H1 (cell line): ENCODE data around the gene COL12A1. TPM values are rescaled to one million over a fixed set of nuclear protein-coding genes. Genes with fewer than 3 reads are reported as not detected.
A peak's percentile ranks its signal among the peaks of the same experiment; 100 is the strongest.

Experiments
- CTCF ChIA-PET: fragments of 300-600 bp; sonication (Branson Sonifier 250); formaldehyde crosslinking; loops from one replicate; lab custom pipeline; 2021; ENCODE audit not compliant: partially characterized antibody; lab: Charles Lee
- POLR2A ChIA-PET: fragments of 300-600 bp; sonication (Branson Sonifier 250); formaldehyde crosslinking; loops from one replicate; lab custom pipeline; 2021; ENCODE audit warnings: inconsistent platforms; ENCODE audit not compliant: partially characterized antibody; lab: Charles Lee
- DNase-seq, 2 experiments: peaks; one replicate each; pipeline versions ENCODE4 v3.0.0 to v3.0.0-alpha.2; 2010 to 2022; ENCODE audit warnings: low spot score in 2 of 2, low read depth in 1 of 2, mixed read lengths in 1 of 2
- FAIRE-seq: peaks from 2 replicates; lab custom pipeline; 2011; peaks lifted over from hg19 to GRCh38; lab: Jason Lieb, UNC
- H2AFZ ChIP-seq: 2 replicates; pipeline ENCODE4 v1.8.1; 2012; ENCODE audit warnings: low read length, inconsistent platforms
- H2AK5ac ChIP-seq: 2 replicates; pipeline ENCODE4 v1.6.1; 2013; ENCODE audit warnings: low read depth, low read length
- H2BK120ac ChIP-seq: replicated peaks from 2 replicates; pipeline ENCODE3; 2013; ENCODE audit warnings: low read depth, low read length, inconsistent platforms
- H2BK12ac ChIP-seq: 2 replicates; pipeline ENCODE4 v1.6.1; 2013; ENCODE audit warnings: low read depth, low read length
- H2BK15ac ChIP-seq: 2 replicates; pipeline ENCODE4 v1.6.1; 2013; ENCODE audit warnings: low read length
- H2BK20ac ChIP-seq: 2 replicates; pipeline ENCODE4 v1.6.1; 2013; ENCODE audit warnings: low read length
- H2BK5ac ChIP-seq: 2 replicates; pipeline ENCODE4 v1.6.1; 2013; ENCODE audit warnings: low read depth, low read length
- H3K14ac ChIP-seq: 2 replicates; pipeline ENCODE4 v1.6.1; 2013; ENCODE audit warnings: inconsistent platforms; ENCODE audit not compliant: insufficient read length
- H3K18ac ChIP-seq: 2 replicates; pipeline ENCODE4 v1.6.1; 2013; ENCODE audit warnings: low read length; ENCODE audit errors: extremely low read depth
- H3K23ac ChIP-seq: 2 replicates; pipeline ENCODE4 v1.6.1; 2013; ENCODE audit warnings: inconsistent platforms; ENCODE audit not compliant: insufficient read length
- H3K23me2 ChIP-seq: 2 replicates; pipeline ENCODE4 v1.6.1; 2013; ENCODE audit warnings: low read depth, low read length
- H3K27ac ChIP-seq: 2 replicates; pipeline ENCODE4 v1.6.1; 2011; ENCODE audit warnings: low read depth, low read length, inconsistent platforms
- H3K27me3 ChIP-seq, 4 experiments: replicated peaks in 1 of 4; 1 replicate in 1 of 4; 2 replicates in 3 of 4; pipeline versions ENCODE4 v1.6.1 to v1.8.1; 2011 to 2013; ENCODE audit warnings: low read length in 3 of 4, mild to moderate bottlenecking in 3 of 4, inconsistent platforms in 2 of 4, mixed read lengths in 2 of 4, moderate library complexity in 1 of 4; ENCODE audit not compliant: control insufficient read depth in 3 of 4, insufficient read depth in 3 of 4; ENCODE audit errors: extremely low read depth in 1 of 4
- H3K36me3 ChIP-seq, 4 experiments: 2 replicates each; pipeline versions ENCODE4 v1.6.1 to v1.8.1; 2011 to 2013; ENCODE audit warnings: mild to moderate bottlenecking in 4 of 4, low read length in 3 of 4, moderate library complexity in 2 of 4, control low read depth in 1 of 4, inconsistent platforms in 1 of 4; ENCODE audit not compliant: insufficient read depth in 4 of 4, control insufficient read depth in 2 of 4
- H3K4ac ChIP-seq: replicated peaks from 2 replicates; pipeline ENCODE3; 2013; ENCODE audit warnings: low read length, low read depth, mixed read lengths, inconsistent platforms; ENCODE audit not compliant: insufficient read length
- H3K4me1 ChIP-seq, 4 experiments: replicated peaks in 1 of 4; 1 replicate in 1 of 4; 2 replicates in 3 of 4; pipeline versions ENCODE4 v1.6.1 to v1.8.1; 2011 to 2013; ENCODE audit warnings: low read length in 3 of 4, inconsistent platforms in 2 of 4, mixed read lengths in 1 of 4; ENCODE audit not compliant: insufficient read depth in 4 of 4, control insufficient read depth in 3 of 4
- H3K4me2 ChIP-seq, 2 experiments: 2 replicates each; pipeline versions ENCODE4 v1.6.1 to v1.8.1; 2011 to 2013; ENCODE audit warnings: low read depth in 2 of 2, low read length in 2 of 2, control low read depth in 1 of 2, inconsistent platforms in 1 of 2, mild to moderate bottlenecking in 1 of 2; ENCODE audit not compliant: insufficient read depth in 1 of 2
- H3K4me3 ChIP-seq, 4 experiments: fragments of 200-600, 300-600 bp in 1 of 4; sonication (generic), shearing (Covaris generic), sonication (Bioruptor Twin) in 1 of 4; 2 replicates each; pipeline versions ENCODE4 v1.5.1 to v1.8.1; 2011 to 2016; ENCODE audit warnings: low read length in 4 of 4, low read depth in 3 of 4, control low read depth in 2 of 4, inconsistent platforms in 2 of 4, mild to moderate bottlenecking in 2 of 4, mixed read lengths in 1 of 4, moderate library complexity in 1 of 4; ENCODE audit not compliant: insufficient read depth in 2 of 4; ENCODE audit errors: extremely low read depth in 1 of 4
- H3K56ac ChIP-seq: replicated peaks from 2 replicates; pipeline ENCODE3; 2013; ENCODE audit warnings: low read depth, mild to moderate bottlenecking, mixed read lengths, low read length, inconsistent platforms; ENCODE audit not compliant: insufficient read length
- H3K79me1 ChIP-seq: 2 replicates; pipeline ENCODE4 v1.6.1; 2013; ENCODE audit warnings: low read depth, low read length, control low read depth
- H3K79me2 ChIP-seq, 2 experiments: 2 replicates each; pipeline versions ENCODE4 v1.6.1 to v1.8.1; 2012 to 2013; ENCODE audit warnings: low read length in 2 of 2, mild to moderate bottlenecking in 2 of 2, inconsistent platforms in 1 of 2; ENCODE audit not compliant: insufficient read depth in 2 of 2, control insufficient read depth in 1 of 2
- H3K9ac ChIP-seq, 4 experiments: replicated peaks in 1 of 4; 1 replicate in 1 of 4; 2 replicates in 3 of 4; pipeline versions ENCODE4 v1.6.1 to v1.8.1; 2011 to 2013; ENCODE audit warnings: low read depth in 3 of 4, low read length in 3 of 4, control low read depth in 2 of 4, mild to moderate bottlenecking in 2 of 4, moderate library complexity in 2 of 4, inconsistent platforms in 1 of 4; ENCODE audit errors: extremely low read depth in 1 of 4
- H3K9me3 ChIP-seq, 2 experiments: 2 replicates each; pipeline versions ENCODE4 v1.6.1 to v1.8.1; 2012 to 2013; ENCODE audit warnings: mild to moderate bottlenecking in 2 of 2, moderate library complexity in 2 of 2, control low read depth in 1 of 2, inconsistent platforms in 1 of 2, low read depth in 1 of 2, low read length in 1 of 2, mixed read lengths in 1 of 2; ENCODE audit not compliant: insufficient read depth in 2 of 2
- H4K20me1 ChIP-seq, 2 experiments: replicated peaks in 1 of 2; 2 replicates each; pipeline versions ENCODE3 to v1.8.1; 2011 to 2013; ENCODE audit warnings: inconsistent platforms in 2 of 2, low read length in 2 of 2, mild to moderate bottlenecking in 1 of 2; ENCODE audit not compliant: insufficient read depth in 2 of 2, control insufficient read depth in 1 of 2
- H4K5ac ChIP-seq: 2 replicates; pipeline ENCODE4 v1.6.1; 2013; ENCODE audit warnings: low read length, low read depth, mixed read lengths, inconsistent platforms; ENCODE audit not compliant: insufficient read length
- H4K8ac ChIP-seq: 2 replicates; pipeline ENCODE4 v1.8.0; 2013; ENCODE audit warnings: mild to moderate bottlenecking, moderate library complexity, low read length, inconsistent platforms; ENCODE audit not compliant: insufficient read depth; ENCODE audit errors: extremely low read depth
- H4K91ac ChIP-seq: replicated peaks from 2 replicates; pipeline ENCODE3; 2013; ENCODE audit warnings: low read length, mixed read lengths, inconsistent platforms; ENCODE audit not compliant: insufficient read length
- ASH2L ChIP-seq: fragments of 200-600, 300-600 bp; sonication (generic); IDR thresholded peaks from one replicate; pipeline ENCODE4 v1.7.1; 2017; ENCODE audit warnings: low read length
- BRCA1 ChIP-seq: IDR thresholded peaks from 2 replicates; pipeline ENCODE4 v1.6.1; 2012; ENCODE audit warnings: low read depth, low read length, improper control_type of control experiment
- CBX5 ChIP-seq: fragments of 300-800, 300-1000 bp; sonication (generic); IDR thresholded peaks from 2 replicates; pipeline ENCODE4 v1.7.1; 2016; ENCODE audit warnings: antibody characterized with exemption, low read length, low read depth
- CBX8 ChIP-seq: fragments of 300-800, 300-1000 bp; sonication (generic); IDR thresholded peaks from 2 replicates; pipeline ENCODE4 v1.7.1; 2016; ENCODE audit warnings: low read depth, low read length, borderline replicate concordance
- HDAC2 ChIP-seq, 2 experiments: fragments of 300-600 bp in 1 of 2; sonication (generic) in 1 of 2; IDR thresholded peaks; 2 replicates each; pipeline ENCODE4 v1.6.1; 2011 to 2012; ENCODE audit warnings: low read depth in 2 of 2, low read length in 2 of 2, mild to moderate bottlenecking in 2 of 2, moderate library complexity in 2 of 2, borderline replicate concordance in 1 of 2, inconsistent platforms in 1 of 2
- NANOG ChIP-seq: IDR thresholded peaks from 2 replicates; pipeline ENCODE4 v1.6.1; 2011; ENCODE audit warnings: low read length, low read depth, mild to moderate bottlenecking, inconsistent platforms; ENCODE audit not compliant: insufficient read depth, poor library complexity, severe bottlenecking
- PHF8 ChIP-seq: fragments of 200-600 bp; sonication (generic); conservative IDR thresholded peaks from 2 replicates; pipeline ENCODE4 v1.7.1; 2012; ENCODE audit warnings: low read depth, mild to moderate bottlenecking, inconsistent platforms, low read length, moderate library complexity
- POLR2A ChIP-seq, 2 experiments: IDR thresholded peaks; 1 replicate in 1 of 2; 2 replicates in 1 of 2; pipeline ENCODE4 v1.6.1; 2011; ENCODE audit warnings: low read depth in 2 of 2, low read length in 2 of 2, mild to moderate bottlenecking in 2 of 2; ENCODE audit errors: control extremely low read depth in 1 of 2
- POU5F1 ChIP-seq: IDR thresholded peaks from 2 replicates; pipeline ENCODE4 v1.6.1; 2011; ENCODE audit warnings: low read depth, mild to moderate bottlenecking, low read length, moderate library complexity
- SP2 ChIP-seq: IDR thresholded peaks from 2 replicates; pipeline ENCODE4 v1.6.1; 2012; ENCODE audit warnings: mild to moderate bottlenecking, low read length, inconsistent platforms
- WGBS, 2 experiments: shearing (Covaris generic) in 1 of 2; methylation state at CpG; one replicate each; pipeline versions ENCODE4 v1.1.6 to v1.1.7; 2013 to 2015; ENCODE audit warnings: low lambda C conversion rate in 2 of 2, mixed read lengths in 2 of 2, inconsistent platforms in 1 of 2, low coverage in 1 of 2, missing lambda C conversion rate in 1 of 2; ENCODE audit not compliant: insufficient replicate concordance in 2 of 2, insufficient coverage in 1 of 2, insufficient read length in 1 of 2; ENCODE audit errors: extremely low coverage in 1 of 2, missing lambda C conversion rate in 1 of 2; 5-methylcytosine and 5-hydroxymethylcytosine counted together
- polyA plus RNA-seq, 7 experiments: library from polyadenylated mRNA; depleted of rRNA in 3 of 7; stranded (reverse) in 5 of 7; unstranded in 2 of 7; fragments of >200 nt in 5 of 7; fragments of 200-250 nt in 2 of 7; gene quantifications; 1 replicate in 5 of 7; 2 replicates in 1 of 7; 4 replicates in 1 of 7; pipeline versions ENCODE4 v1.2.1 to v1.2.3, GENCODE V29; 2011 to 2013; ENCODE audit warnings: missing spikeins in 2 of 7, mixed read lengths in 2 of 7
- total RNA-seq: library from RNA; stranded (reverse); fragmentation: NEBNext Ultra II Directional; extraction: Animal tissue kit (Norgen Biotek cat#: 25700); gene quantifications from 2 replicates; pipeline ENCODE4 v1.2.1, GENCODE V29; 2021

Gene COL12A1
- total and polyA plus RNA-seq, 2 of the 8 experiments (the other 6 are each of a cell fraction or from before 2014, with no cell fraction given): 1.4 to 4.7 TPM

DNA sequence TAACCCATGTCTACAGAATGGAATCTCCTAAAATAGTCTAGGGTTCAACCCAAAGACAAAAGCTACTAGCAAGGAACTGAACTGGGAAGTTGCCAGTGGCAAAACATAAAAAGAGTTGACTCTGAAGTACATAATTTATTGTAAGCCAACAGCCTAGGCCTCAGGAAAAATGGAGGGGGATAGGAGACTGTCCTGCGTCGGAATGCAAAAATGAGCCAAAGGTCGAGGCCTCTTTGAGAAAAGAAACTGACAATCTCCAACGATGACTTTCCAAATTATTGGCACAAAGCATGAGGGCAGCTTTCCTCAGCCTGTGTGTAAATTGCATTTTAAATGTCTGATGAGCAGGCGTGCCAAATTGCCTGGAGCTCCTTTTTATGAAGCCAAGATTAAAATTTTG is 2.1 kb downstream of the COL12A1 start:
- no peaks in the 10 kb centered on the region for H3K79me2 ChIP-seq
- TF ChIP-seq CBX8: no peak
- no peak for TF ChIP-seq PHF8
- TF ChIP-seq CBX5: no peak
- TF ChIP-seq BRCA1: no peak
- no peak for TF ChIP-seq NANOG
- TF ChIP-seq SP2: no peak
- TF ChIP-seq HDAC2 (IDR thresholded peaks at IDR 0.05; ENCODE audit: borderline replicate concordance in 1 of 2, low read depth in 2 of 2, low read length in 2 of 2): no peak
- TF ChIP-seq POLR2A (IDR thresholded peaks at IDR 0.05; ENCODE audit: control extremely low read depth in 1 of 2, low read depth in 2 of 2, low read length in 2 of 2): no peak
- no peak for TF ChIP-seq POU5F1
- TF ChIP-seq ASH2L: no peak

More for the DNA sequence above, 2.1 kb downstream of the COL12A1 start:
- H3K36me3 ChIP-seq: no peaks in the 10 kb centered on the region
- H3K4me2 ChIP-seq: peak overlapping the region; percentile 97 to 99; a peak in 2 of 4 replicates
- ChIA-PET POLR2A (interaction anchor here (0.6 kb wide), 1 partner anchor 159 kb away, joined by 3 read pairs; no protein-coding TSS in a partner anchor), CTCF (interaction anchor here (0.5 to 11.0 kb wide), 35 partner anchors 9 to 1464 kb away, joined by 3 to 104 read pairs (median 4); no protein-coding TSS in a partner anchor)
- no peak overlapping the region for H4K91ac ChIP-seq
- H3K9ac ChIP-seq: no peak overlapping the region
- no peak overlapping the region for H2AFZ ChIP-seq
- no peak overlapping the region for H3K4ac ChIP-seq
- H3K23me2 ChIP-seq: peaks cover 45% of the 10 kb centered on the region
- no peaks in the 10 kb centered on the region for H3K9me3 ChIP-seq
- H3K14ac ChIP-seq: no peak overlapping the region
- no peak overlapping the region for H3K23ac ChIP-seq
- H3K4me1 ChIP-seq: peaks cover 0 to 29% (median 9%) of the 10 kb centered on the region in 4 experiments; a peak in 4 of 7 replicates
- H2BK20ac ChIP-seq: no peak overlapping the region
- H4K20me1 ChIP-seq: peaks cover 0 to 2% of the 10 kb centered on the region in 2 experiments
- no peaks in the 10 kb centered on the region for H3K79me1 ChIP-seq
- H2BK120ac ChIP-seq: no peak overlapping the region
- FAIRE-seq: no peak
- no peak overlapping the region for H4K5ac ChIP-seq
- DNase-seq: no peak
- H3K4me3 ChIP-seq: no peak overlapping the region
- H2BK12ac ChIP-seq: no peak overlapping the region
- H2AK5ac ChIP-seq: no peak overlapping the region
- no peak overlapping the region for H4K8ac ChIP-seq
- no peak overlapping the region for H2BK15ac ChIP-seq
- H3K56ac ChIP-seq: no peak overlapping the region
- peaks cover 40 to 78% (median 71%) of the 10 kb centered on the region in 4 experiments for H3K27me3 ChIP-seq
- H3K27ac ChIP-seq: no peak overlapping the region
- WGBS, 2 experiments: 58% methylated on average over 5 of the region's 5 CpGs; no CpG with 5 or more reads in 1 of the 2 experiments
- H2BK5ac ChIP-seq: no peak overlapping the region
- no peak overlapping the region for H3K18ac ChIP-seq
